Smooth muscle cell (in vitro differentiated cells): ENCODE data around the gene PRR33. TPM values are rescaled to one million over a fixed set of nuclear protein-coding genes. Genes with fewer than 3 reads are reported as not detected.

Experiments
- DNase-seq: peaks from one replicate; lab custom pipeline; 2025; ENCODE audit not compliant: unreplicated experiment; lab: John Stamatoyannopoulos, UW
- H2AFZ ChIP-seq: fragments of 200-600 bp; sonication (generic); 2 replicates; pipeline ENCODE4 v1.6.0; 2016; ENCODE audit warnings: antibody characterized with exemption, low read depth, mild to moderate bottlenecking
- H3F3A ChIP-seq: fragments of 200-600 bp; sonication (generic); 2 replicates; pipeline ENCODE4 v1.6.0; 2017; ENCODE audit warnings: antibody characterized with exemption, low read depth
- H3K27ac ChIP-seq: fragments of 200-600 bp; sonication (generic); 2 replicates; pipeline ENCODE4 v1.5.1; 2016; ENCODE audit warnings: low read depth, mild to moderate bottlenecking
- H3K27me3 ChIP-seq: fragments of 200-600 bp; sonication (generic); 2 replicates; pipeline ENCODE4 v1.6.1; 2016; ENCODE audit warnings: low read depth, mild to moderate bottlenecking
- H3K36me3 ChIP-seq: fragments of 200-600 bp; sonication (generic); 2 replicates; pipeline ENCODE4 v1.5.1; 2016; ENCODE audit warnings: low read depth
- H3K4me1 ChIP-seq: fragments of 200-600 bp; sonication (generic); 2 replicates; pipeline ENCODE4 v1.5.1; 2016; ENCODE audit warnings: low read depth
- H3K4me2 ChIP-seq: fragments of 200-600 bp; sonication (generic); 2 replicates; pipeline ENCODE4 v1.6.0; 2016; ENCODE audit warnings: mild to moderate bottlenecking
- H3K4me3 ChIP-seq: fragments of 200-600 bp; sonication (generic); 2 replicates; pipeline ENCODE4 v1.5.1; 2016; ENCODE audit warnings: mild to moderate bottlenecking
- H3K79me2 ChIP-seq: fragments of 200-600 bp; sonication (generic); 2 replicates; pipeline ENCODE4 v1.6.0; 2016; ENCODE audit warnings: low read depth, mild to moderate bottlenecking
- H3K9ac ChIP-seq: fragments of 200-600 bp; sonication (generic); 2 replicates; pipeline ENCODE4 v1.6.0; 2016; ENCODE audit warnings: low read depth
- H3K9me3 ChIP-seq: fragments of 200-600 bp; sonication (generic); replicated peaks from 2 replicates; pipeline ENCODE4 v1.5.1; 2016; ENCODE audit warnings: low read depth
- H4K20me1 ChIP-seq: fragments of 200-600 bp; sonication (generic); 2 replicates; pipeline ENCODE4 v1.6.0; 2016; ENCODE audit warnings: low read depth
- CTCF ChIP-seq: fragments of 200-600 bp; sonication (generic); IDR thresholded peaks from 2 replicates; pipeline ENCODE4 v1.5.1; 2017; ENCODE audit warnings: borderline replicate concordance, mild to moderate bottlenecking, antibody characterized with exemption; ENCODE audit not compliant: insufficient read depth, poor library complexity, severe bottlenecking
- WGBS: methylation state at CpG from one replicate; pipeline ENCODE4 v1.1.7; 2016; ENCODE audit warnings: low lambda C conversion rate; 5-methylcytosine and 5-hydroxymethylcytosine counted together
- polyA plus RNA-seq: library from polyadenylated mRNA; unstranded; fragments of >200 nt; fragmentation: Nextera tagmentation; extraction: Ambion mirVana; gene quantifications from 2 replicates; pipeline ENCODE4 v1.2.1, GENCODE V29; 2016
- total RNA-seq: library from RNA; depleted of rRNA; stranded (reverse); fragments of >200 nt; gene quantifications from 2 replicates; pipeline ENCODE4 v1.2.3, GENCODE V29; 2014

Gene PRR33
- total and polyA plus RNA-seq, 2 experiments from 2014 or later = not detected

- H3K4me3 ChIP-seq = no peak overlapping the region
- H3K4me2 ChIP-seq = no peak overlapping the region
- peaks cover 3% of the 10 kb centered on the region for H3K4me1 ChIP-seq
- TF ChIP-seq CTCF = no peak
- no peaks in the 10 kb centered on the region for H3K27me3 ChIP-seq
- 84% methylated on average over 25 of the region's 34 CpGs for WGBS
- no peaks in the 10 kb centered on the region for H3K36me3 ChIP-seq
- no peaks in the 10 kb centered on the region for H4K20me1 ChIP-seq
- H3K9ac ChIP-seq = no peak overlapping the region
- H2AFZ ChIP-seq = no peak overlapping the region
- no peaks in the 10 kb centered on the region for H3F3A ChIP-seq
- no peak for DNase-seq
- no peak overlapping the region for H3K27ac ChIP-seq
- no peaks in the 10 kb centered on the region for H3K9me3 ChIP-seq
- H3K79me2 ChIP-seq = no peaks in the 10 kb centered on the region
These were observed 22.0 kb downstream of the PRR33 start for GRCh38 chr11:1869427-1870325.

GRCh38 chr11:1868636-1869291 is 22.9 kb downstream of the PRR33 start:
- TF ChIP-seq CTCF = no peak
- Histone ChIP-seq H3K79me2 (no peaks in the 10 kb centered on the region), H3F3A (no peaks in the 10 kb centered on the region), H2AFZ (no peak overlapping the region), H3K36me3 (no peaks in the 10 kb centered on the region), H4K20me1 (no peaks in the 10 kb centered on the region), H3K4me2 (no peak overlapping the region), H3K9me3 (no peaks in the 10 kb centered on the region), H3K4me1 (peaks cover 10% of the 10 kb centered on the region), H3K9ac (no peak overlapping the region), H3K27me3 (no peaks in the 10 kb centered on the region), H3K4me3 (no peak overlapping the region), H3K27ac (no peak overlapping the region)
- DNase-seq = no peak
- 91% methylated on average over 25 of the region's 25 CpGs for WGBS

GRCh38 chr11:1868056-1868635 is 23.5 kb downstream of the PRR33 start:
- Histone ChIP-seq H3K9me3 (no peaks in the 10 kb centered on the region), H3K79me2 (no peaks in the 10 kb centered on the region), H3K27me3 (no peaks in the 10 kb centered on the region), H3K4me2 (no peak overlapping the region), H2AFZ (no peak overlapping the region), H3K27ac (no peak overlapping the region), H3K9ac (no peak overlapping the region), H3F3A (no peaks in the 10 kb centered on the region), H4K20me1 (no peaks in the 10 kb centered on the region), H3K36me3 (no peaks in the 10 kb centered on the region), H3K4me1 (peaks cover 10% of the 10 kb centered on the region), H3K4me3 (no peak overlapping the region)
- WGBS = 91% methylated on average over 14 of the region's 14 CpGs
- no peak for DNase-seq
- no peak for TF ChIP-seq CTCF
